ENCODE data around the gene NDUFA12.
"Not testable (repeated sequence)": the region's sequence is repeated elsewhere in the genome, so short reads cannot be mapped to it uniquely, and the experiment has no call there.

Gene NDUFA12

GRCh38 chr12:95003213-95003920, at the start of gene NDUFA12:
NDUFA12 (minus strand) TSS chr12:95003697; CDS start chr12:95003680, 17 bp downstream.
- peak; percentile 97 for DNase-seq (ENCODE audit: low spot score)

- no peak for DNase-seq (ENCODE audit: low spot score)
Measured at GRCh38 chr12:95051241-95051640, 47.7 kb upstream of the NDUFA12 start.

GRCh38 chr12:95037906-95038305, 34.4 kb upstream of the NDUFA12 start:
- DNase-seq (ENCODE audit: low spot score), result no peak

- DNase-seq (ENCODE audit: low spot score), result no peak
Measured at GRCh38 chr12:95034750-95035149, 31.3 kb upstream of the NDUFA12 start.

- no peak for DNase-seq (ENCODE audit: low spot score)
Measured at GRCh38 chr12:95022477-95022876, 19.0 kb upstream of the NDUFA12 start.

- DNase-seq (ENCODE audit: low spot score), result no peak
Measured at GRCh38 chr12:95017482-95017881, 14.0 kb upstream of the NDUFA12 start.

GRCh38 chr12:95016120-95016519, 12.6 kb upstream of the NDUFA12 start:
- no peak for DNase-seq (ENCODE audit: low spot score)

- DNase-seq (ENCODE audit: low spot score), result no peak
Measured at GRCh38 chr12:95014554-95014953, 11.1 kb upstream of the NDUFA12 start.

- no peak for DNase-seq (ENCODE audit: low spot score)
Measured at GRCh38 chr12:95006206-95006605, 2.7 kb upstream of the NDUFA12 start.

GRCh38 chr12:95004610-95005009, 1.1 kb upstream of the NDUFA12 start:
- no peak for DNase-seq (ENCODE audit: low spot score)

GRCh38 chr12:95003921-95004272, 400 bp upstream of the NDUFA12 start:
- no peak for DNase-seq (ENCODE audit: low spot score)

- DNase-seq (ENCODE audit: low spot score), result no peak
Measured at GRCh38 chr12:95002754-95003153, 743 bp downstream of the NDUFA12 start.

- no peak for DNase-seq (ENCODE audit: low spot score)
Measured at GRCh38 chr12:94998326-94998725, 5.2 kb downstream of the NDUFA12 start.

- DNase-seq (ENCODE audit: low spot score), result no peak
Measured at GRCh38 chr12:94997726-94998125, 5.8 kb downstream of the NDUFA12 start.

GRCh38 chr12:94997061-94997460, 6.4 kb downstream of the NDUFA12 start:
- no peak for DNase-seq (ENCODE audit: low spot score)

- DNase-seq (ENCODE audit: low spot score), result no peak
Measured at GRCh38 chr12:94994312-94994711, 9.2 kb downstream of the NDUFA12 start.

- not testable (repeated sequence) for DNase-seq (ENCODE audit: low spot score)
Measured at GRCh38 chr12:94993855-94994254, 9.6 kb downstream of the NDUFA12 start.

- no peak for DNase-seq (ENCODE audit: low spot score)
Measured at GRCh38 chr12:94990222-94990621, 13.3 kb downstream of the NDUFA12 start.

- DNase-seq (ENCODE audit: low spot score), result no peak
Measured at GRCh38 chr12:94988471-94988870, 15.0 kb downstream of the NDUFA12 start.

- no peak for DNase-seq (ENCODE audit: low spot score)
Measured at GRCh38 chr12:94987801-94988200, 15.7 kb downstream of the NDUFA12 start.

- no peak for DNase-seq (ENCODE audit: low spot score)
Measured at GRCh38 chr12:94987076-94987669, 16.3 kb downstream of the NDUFA12 start.

- not testable (repeated sequence) for DNase-seq (ENCODE audit: low spot score)
Measured at GRCh38 chr12:94985099-94985498, 18.4 kb downstream of the NDUFA12 start.

GRCh38 chr12:94983321-94983720, 20.2 kb downstream of the NDUFA12 start:
- DNase-seq (ENCODE audit: low spot score), result no peak

- no peak for DNase-seq (ENCODE audit: low spot score)
Measured at GRCh38 chr12:94982456-94982855, 21.0 kb downstream of the NDUFA12 start.
